Astrocyte (in vitro differentiated cells and primary cell): ENCODE results near the gene ARHGEF11. TPM values are rescaled to one million over a fixed set of nuclear protein-coding genes. Genes with fewer than 3 reads are reported as not detected.

Experiments used
- DNase-seq: peaks from one replicate; pipeline ENCODE4 v3.0.0-alpha.2; 2010; ENCODE audit warnings: low read depth
- FAIRE-seq: peaks from 2 replicates; lab custom pipeline; 2011; peaks lifted over from hg19 to GRCh38; lab: Jason Lieb, UNC
- H2AFZ ChIP-seq: 2 replicates; pipeline ENCODE4 v1.6.0; 2012; ENCODE audit warnings: low read depth, low read length, inconsistent platforms
- H3K27ac ChIP-seq: 2 replicates; pipeline ENCODE4 v1.5.1; 2011; ENCODE audit warnings: low read depth, low read length, inconsistent platforms
- H3K27me3 ChIP-seq: 2 replicates; pipeline ENCODE4 v1.6.0; 2011; ENCODE audit warnings: low read length, inconsistent platforms; ENCODE audit not compliant: insufficient read depth
- H3K36me3 ChIP-seq: 2 replicates; pipeline ENCODE4 v1.5.1; 2011; ENCODE audit warnings: low read length, inconsistent platforms; ENCODE audit not compliant: insufficient read depth
- H3K4me1 ChIP-seq: 2 replicates; pipeline ENCODE4 v1.5.1; 2011; ENCODE audit warnings: low read length, inconsistent platforms; ENCODE audit not compliant: insufficient read depth
- H3K4me2 ChIP-seq: 2 replicates; pipeline ENCODE4 v1.6.0; 2012; ENCODE audit warnings: low read length, inconsistent platforms
- H3K4me3 ChIP-seq: 2 replicates; pipeline ENCODE4 v1.5.1; 2011; ENCODE audit warnings: low read depth, mild to moderate bottlenecking, low read length, inconsistent platforms; ENCODE audit not compliant: insufficient read depth
- H3K79me2 ChIP-seq: 2 replicates; pipeline ENCODE4 v1.6.0; 2012; ENCODE audit warnings: mild to moderate bottlenecking, low read length, inconsistent platforms; ENCODE audit not compliant: insufficient read depth
- H3K9ac ChIP-seq: 2 replicates; pipeline ENCODE4 v1.6.0; 2012; ENCODE audit warnings: mild to moderate bottlenecking, low read length, inconsistent platforms
- H3K9me3 ChIP-seq: 2 replicates; pipeline ENCODE4 v1.5.1; 2012; ENCODE audit warnings: low read depth, mild to moderate bottlenecking, low read length, inconsistent platforms; ENCODE audit not compliant: insufficient read depth
- H4K20me1 ChIP-seq: 2 replicates; pipeline ENCODE4 v1.6.0; 2012; ENCODE audit warnings: low read length, inconsistent platforms; ENCODE audit not compliant: insufficient read depth
- H3K27ac Mint-ChIP-seq: one replicate; pipeline ENCODE4 v1.8.0; 2021; ENCODE audit warnings: mild to moderate bottlenecking, mixed read lengths; ENCODE audit not compliant: unreplicated experiment
- H3K27me3 Mint-ChIP-seq: one replicate; pipeline ENCODE4 v1.8.0; 2021; ENCODE audit warnings: low read depth, mixed read lengths; ENCODE audit not compliant: unreplicated experiment
- H3K36me3 Mint-ChIP-seq: one replicate; pipeline ENCODE4 v1.8.0; 2021; ENCODE audit warnings: low read depth, mixed read lengths; ENCODE audit not compliant: unreplicated experiment
- H3K4me1 Mint-ChIP-seq: one replicate; pipeline ENCODE4 v1.8.0; 2021; ENCODE audit warnings: low read depth, mixed read lengths; ENCODE audit not compliant: unreplicated experiment
- H3K4me3 Mint-ChIP-seq: one replicate; pipeline ENCODE4 v1.8.0; 2021; ENCODE audit warnings: mild to moderate bottlenecking, moderate library complexity, mixed read lengths; ENCODE audit not compliant: unreplicated experiment
- H3K9me3 Mint-ChIP-seq: one replicate; pipeline ENCODE4 v1.8.0; 2021; ENCODE audit warnings: mild to moderate bottlenecking, mixed read lengths; ENCODE audit not compliant: unreplicated experiment
- CTCF ChIP-seq: IDR thresholded peaks from 2 replicates; pipeline ENCODE4 v1.5.1; 2011; ENCODE audit warnings: low read depth, mild to moderate bottlenecking, inconsistent platforms, low read length, moderate library complexity; ENCODE audit not compliant: insufficient read depth
- EZH2 ChIP-seq: IDR thresholded peaks from 2 replicates; pipeline ENCODE4 v1.6.1; 2012; ENCODE audit warnings: mild to moderate bottlenecking, low read length, inconsistent platforms; ENCODE audit not compliant: insufficient read depth
- total RNA-seq: library from RNA; stranded (reverse); gene quantifications from 2 replicates; pipeline ENCODE4 v1.2.1, GENCODE V29; 2021

The ARHGEF11 gene
- total RNA-seq, 1 donor from 2014 or later, result 29.2 TPM

DNA sequence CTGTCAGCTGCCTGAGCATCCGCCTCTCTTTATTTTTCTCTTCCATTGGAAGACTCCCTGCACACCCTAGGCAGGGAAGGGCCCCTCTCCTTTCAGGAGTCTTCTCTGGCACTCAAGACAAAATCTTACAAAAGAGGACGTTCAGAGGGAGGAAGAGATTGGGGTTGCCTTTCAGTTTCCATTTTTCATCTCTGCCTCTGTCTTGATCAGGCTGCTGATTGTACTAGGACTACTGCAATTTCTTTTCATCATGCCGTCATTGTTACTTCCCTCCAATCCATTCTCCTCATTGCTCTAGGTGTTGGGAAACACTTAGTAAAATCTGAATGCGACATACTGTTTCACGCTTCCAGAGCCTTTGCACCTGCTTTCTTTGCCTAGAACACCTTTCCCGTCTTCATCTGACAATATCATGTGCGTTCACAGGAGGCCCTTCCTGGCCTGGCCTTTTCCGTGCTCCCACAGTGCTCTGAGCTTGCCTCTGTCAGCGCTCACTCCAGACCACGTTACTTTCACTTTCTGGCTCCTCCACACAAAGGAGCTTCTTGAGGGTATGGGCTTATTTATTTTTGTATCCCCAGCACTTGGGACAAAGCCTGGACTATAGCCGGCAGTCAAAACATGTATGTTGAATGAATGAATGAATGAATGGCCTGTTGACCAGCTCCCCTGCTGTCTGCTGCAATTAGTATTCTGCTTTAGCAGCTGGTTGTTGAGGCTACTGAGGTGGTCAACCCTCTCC is 114.2 kb downstream of the ARHGEF11 start:
- Histone ChIP-seq H2AFZ (no peak overlapping the region), H3K36me3 (no peaks in the 10 kb centered on the region), H3K27ac (no peak overlapping the region), H3K4me1 (peaks cover 5% of the 10 kb centered on the region), H3K79me2 (no peaks in the 10 kb centered on the region), H3K9me3 (no peaks in the 10 kb centered on the region), H4K20me1 (no peaks in the 10 kb centered on the region), H3K27me3 (peaks cover 7% of the 10 kb centered on the region), H3K4me3 (no peak overlapping the region), H3K9ac (no peak overlapping the region), H3K4me2 (peak overlapping the region; percentile 45)
- Mint-ChIP-seq H3K4me1 (peaks cover 5% of the 10 kb centered on the region), H3K9me3 (peaks cover 1% of the 10 kb centered on the region), H3K27ac (no peak overlapping the region), H3K27me3 (peaks cover 46% of the 10 kb centered on the region), H3K36me3 (peaks cover 8% of the 10 kb centered on the region), H3K4me3 (no peak overlapping the region)
- no peak for FAIRE-seq
- peak; percentile 23 for DNase-seq
- no peak for TF ChIP-seq EZH2
- no peak for TF ChIP-seq CTCF

GRCh38 chr1:156930483-156930882 is 115.1 kb downstream of the ARHGEF11 start:
- no peak for FAIRE-seq
- Histone ChIP-seq H3K9ac (no peak overlapping the region), H3K27me3 (peaks cover 7% of the 10 kb centered on the region), H3K9me3 (no peaks in the 10 kb centered on the region), H3K27ac (no peak overlapping the region), H4K20me1 (peaks cover 1% of the 10 kb centered on the region), H3K4me2 (no peak overlapping the region), H2AFZ (no peak overlapping the region), H3K36me3 (no peaks in the 10 kb centered on the region), H3K79me2 (no peaks in the 10 kb centered on the region), H3K4me1 (peaks cover 10% of the 10 kb centered on the region), H3K4me3 (no peak overlapping the region)
- no peak overlapping the region for H3K4me3 Mint-ChIP-seq
- TF ChIP-seq CTCF (no peak), EZH2 (no peak)
- peaks cover 5% of the 10 kb centered on the region for H3K36me3 Mint-ChIP-seq
- H3K27ac Mint-ChIP-seq, result no peak overlapping the region
- H3K9me3 Mint-ChIP-seq, result peaks cover 1% of the 10 kb centered on the region
- H3K27me3 Mint-ChIP-seq, result peaks cover 54% of the 10 kb centered on the region
- peaks cover 9% of the 10 kb centered on the region for H3K4me1 Mint-ChIP-seq
- DNase-seq, result no peak
